Stimulated activated effector memory CD8-positive, alpha-beta T cell treated with anti-CD3 and anti-CD28 coated beads, Interleukin-12 subunit alpha, Interleukin-12 subunit beta, amount 100 ng/mL, for 72 hours (primary cell): ENCODE data around the gene MACROH2A1.
A peak's percentile ranks its signal among the peaks of the same experiment; 100 is the strongest.

ENCODE experiments used
- ATAC-seq: fragments of 150-1000 bp; cut with Tn5 transposase; 2 replicates; pipeline ENCODE4 v1.10.0; 2021
- DNase-seq, 2 donors: peaks; one replicate each; pipeline ENCODE4 v3.0.0; 2021 to 2022; ENCODE audit warnings: low spot score in 2 of 2
- H3K27ac Mint-ChIP-seq: one replicate; pipeline ENCODE4 v1.8.0; 2022; ENCODE audit warnings: mild to moderate bottlenecking, mixed read lengths
- H3K36me3 Mint-ChIP-seq: one replicate; pipeline ENCODE4 v1.8.0; 2022; ENCODE audit warnings: mild to moderate bottlenecking, mixed read lengths
- H3K4me1 Mint-ChIP-seq: one replicate; pipeline ENCODE4 v1.8.0; 2022; ENCODE audit warnings: mixed read lengths
- H3K4me3 Mint-ChIP-seq: one replicate; pipeline ENCODE4 v1.8.0; 2022; ENCODE audit warnings: mild to moderate bottlenecking, mixed read lengths
- H3K9me3 Mint-ChIP-seq: one replicate; pipeline ENCODE4 v1.8.0; 2022; ENCODE audit warnings: mixed read lengths

Gene MACROH2A1

GRCh38 chr5:135426102-135427082 lies 27.4 kb upstream of the MACROH2A1 start:
- Mint-ChIP-seq H3K4me3 (no peak overlapping the region), H3K27ac (no peak overlapping the region), H3K4me1 (no peaks in the 10 kb centered on the region), H3K9me3 (no peaks in the 10 kb centered on the region), H3K36me3 (no peaks in the 10 kb centered on the region)
- ATAC-seq = peak; percentile 82
- peak in 1 of 2 donors; percentile 47 for DNase-seq

- Mint-ChIP-seq H3K9me3 (no peaks in the 10 kb centered on the region), H3K36me3 (no peaks in the 10 kb centered on the region), H3K4me1 (no peaks in the 10 kb centered on the region), H3K27ac (no peak overlapping the region), H3K4me3 (no peak overlapping the region)
- DNase-seq = no peak
- ATAC-seq = no peak
These were observed 26.6 kb upstream of the MACROH2A1 start for GRCh38 chr5:135425641-135426040.

GRCh38 chr5:135423846-135424168 lies 24.8 kb upstream of the MACROH2A1 start:
- no peak for ATAC-seq
- Mint-ChIP-seq H3K9me3 (no peaks in the 10 kb centered on the region), H3K4me1 (no peaks in the 10 kb centered on the region), H3K36me3 (no peaks in the 10 kb centered on the region), H3K4me3 (no peak overlapping the region), H3K27ac (no peak overlapping the region)
- DNase-seq = no peak

DNA sequence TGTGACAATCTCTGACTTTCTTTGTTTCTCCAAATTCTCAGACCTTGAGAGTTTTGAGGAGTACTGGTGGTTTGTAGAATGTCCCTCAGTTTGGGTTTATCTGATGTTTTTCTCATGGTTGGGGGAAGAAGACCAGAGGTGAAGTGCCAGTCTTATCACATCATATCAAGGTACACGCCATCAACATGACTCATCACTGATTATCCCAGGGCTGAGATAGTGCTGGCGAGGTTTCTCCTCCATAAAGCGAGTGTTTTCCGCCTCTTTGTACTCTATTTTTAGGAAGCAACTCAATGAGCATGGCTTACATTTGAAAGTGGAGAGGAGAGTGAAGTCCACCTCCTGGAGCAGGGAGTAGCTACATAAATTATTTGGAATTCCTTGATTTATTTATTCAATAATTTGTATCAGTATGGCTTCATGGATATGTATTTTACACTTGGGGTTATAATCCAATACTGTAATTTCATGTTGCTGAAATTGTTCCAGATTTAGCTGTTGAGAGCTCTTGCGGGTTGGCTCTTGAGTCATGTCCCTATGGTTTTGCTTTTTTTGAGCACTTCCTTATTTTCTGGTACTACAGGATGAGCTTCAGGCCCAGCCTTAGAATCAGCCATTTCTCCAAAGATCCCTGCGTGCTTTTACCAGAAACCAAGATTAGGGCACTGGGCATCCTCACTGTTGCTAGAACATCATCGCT lies 24.3 kb upstream of the MACROH2A1 start:
- H3K4me3 Mint-ChIP-seq = no peak overlapping the region
- H3K4me1 Mint-ChIP-seq = no peaks in the 10 kb centered on the region
- DNase-seq (no peak), ATAC-seq (no peak)
- no peaks in the 10 kb centered on the region for H3K36me3 Mint-ChIP-seq
- H3K9me3 Mint-ChIP-seq = no peaks in the 10 kb centered on the region
- no peak overlapping the region for H3K27ac Mint-ChIP-seq

GRCh38 chr5:135422419-135422818 lies 23.4 kb upstream of the MACROH2A1 start:
- no peak for ATAC-seq
- H3K9me3 Mint-ChIP-seq = no peaks in the 10 kb centered on the region

GRCh38 chr5:135417083-135417482 lies 18.1 kb upstream of the MACROH2A1 start:
- no peaks in the 10 kb centered on the region for H3K4me1 Mint-ChIP-seq
- H3K36me3 Mint-ChIP-seq = no peaks in the 10 kb centered on the region
- no peak overlapping the region for H3K27ac Mint-ChIP-seq
- DNase-seq (no peak), ATAC-seq (no peak)
- H3K9me3 Mint-ChIP-seq = no peaks in the 10 kb centered on the region
- H3K4me3 Mint-ChIP-seq = no peak overlapping the region

More at GRCh38 chr5:135422419-135422818, 23.4 kb upstream of the MACROH2A1 start:
- H3K27ac Mint-ChIP-seq = no peak overlapping the region
- no peaks in the 10 kb centered on the region for H3K4me1 Mint-ChIP-seq
- DNase-seq = no peak
- H3K36me3 Mint-ChIP-seq = no peaks in the 10 kb centered on the region
- no peak overlapping the region for H3K4me3 Mint-ChIP-seq

DNA sequence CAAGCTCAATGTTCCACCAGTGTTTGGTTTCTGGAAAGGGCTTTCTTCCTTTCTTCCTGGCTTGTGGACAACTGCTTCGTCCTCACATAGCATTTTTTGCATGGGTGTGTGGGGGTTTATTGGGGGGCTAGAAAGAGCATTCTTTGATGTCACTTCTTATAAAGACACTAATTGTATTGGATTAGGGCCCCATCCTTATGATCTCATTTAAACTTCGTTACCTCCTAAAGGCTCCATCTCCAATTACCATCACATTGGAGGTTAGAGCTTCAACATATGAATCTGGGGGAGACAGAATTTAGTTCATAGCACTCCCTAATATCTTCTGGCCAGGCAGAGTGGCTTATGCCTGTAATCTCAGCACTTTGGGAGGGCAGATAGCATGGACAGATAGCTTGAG lies 6.1 kb upstream of the MACROH2A1 start:
- Mint-ChIP-seq H3K36me3 (no peaks in the 10 kb centered on the region), H3K4me3 (no peak overlapping the region), H3K9me3 (no peaks in the 10 kb centered on the region), H3K4me1 (peaks cover 2% of the 10 kb centered on the region), H3K27ac (no peak overlapping the region)
- DNase-seq (no peak), ATAC-seq (no peak)

DNA sequence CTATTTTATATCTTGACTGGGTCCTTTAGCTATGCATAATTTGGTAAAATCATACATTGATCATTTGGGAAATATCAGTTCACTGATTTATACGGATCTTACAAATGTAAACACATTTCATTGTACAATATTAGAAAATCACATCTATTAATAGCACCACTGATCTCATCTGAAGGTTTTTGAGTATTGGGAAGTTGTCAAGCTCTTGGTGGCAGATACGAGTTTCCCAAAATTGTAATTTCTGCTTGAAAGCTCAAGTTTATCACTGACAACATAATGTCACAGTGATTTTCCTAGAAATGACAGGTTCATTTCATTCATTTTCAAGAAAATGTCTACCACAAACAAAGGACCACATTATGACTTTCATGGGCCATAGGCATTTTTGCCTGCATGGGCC lies 3.0 kb upstream of the MACROH2A1 start:
- peaks cover 22% of the 10 kb centered on the region for H3K4me1 Mint-ChIP-seq
- DNase-seq (no peak), ATAC-seq (no peak)
- no peaks in the 10 kb centered on the region for H3K9me3 Mint-ChIP-seq
- H3K4me3 Mint-ChIP-seq = no peak overlapping the region
- H3K36me3 Mint-ChIP-seq = no peaks in the 10 kb centered on the region
- H3K27ac Mint-ChIP-seq = no peak overlapping the region

GRCh38 chr5:135400866-135401265 lies 1.8 kb upstream of the MACROH2A1 start:
- DNase-seq (no peak), ATAC-seq (no peak)
- H3K4me1 Mint-ChIP-seq = peaks cover 31% of the 10 kb centered on the region
- peak overlapping the region; percentile 10 for H3K4me3 Mint-ChIP-seq
- no peak overlapping the region for H3K27ac Mint-ChIP-seq
- no peaks in the 10 kb centered on the region for H3K36me3 Mint-ChIP-seq
- no peaks in the 10 kb centered on the region for H3K9me3 Mint-ChIP-seq

- DNase-seq (no peak), ATAC-seq (no peak)
- no peaks in the 10 kb centered on the region for H3K36me3 Mint-ChIP-seq
- peaks cover 37% of the 10 kb centered on the region for H3K4me1 Mint-ChIP-seq
- peak overlapping the region; percentile 91 for H3K27ac Mint-ChIP-seq
- no peaks in the 10 kb centered on the region for H3K9me3 Mint-ChIP-seq
- H3K4me3 Mint-ChIP-seq = peak overlapping the region; percentile 81
These were observed 937 bp upstream of the MACROH2A1 start for GRCh38 chr5:135399794-135400542.

DNA sequence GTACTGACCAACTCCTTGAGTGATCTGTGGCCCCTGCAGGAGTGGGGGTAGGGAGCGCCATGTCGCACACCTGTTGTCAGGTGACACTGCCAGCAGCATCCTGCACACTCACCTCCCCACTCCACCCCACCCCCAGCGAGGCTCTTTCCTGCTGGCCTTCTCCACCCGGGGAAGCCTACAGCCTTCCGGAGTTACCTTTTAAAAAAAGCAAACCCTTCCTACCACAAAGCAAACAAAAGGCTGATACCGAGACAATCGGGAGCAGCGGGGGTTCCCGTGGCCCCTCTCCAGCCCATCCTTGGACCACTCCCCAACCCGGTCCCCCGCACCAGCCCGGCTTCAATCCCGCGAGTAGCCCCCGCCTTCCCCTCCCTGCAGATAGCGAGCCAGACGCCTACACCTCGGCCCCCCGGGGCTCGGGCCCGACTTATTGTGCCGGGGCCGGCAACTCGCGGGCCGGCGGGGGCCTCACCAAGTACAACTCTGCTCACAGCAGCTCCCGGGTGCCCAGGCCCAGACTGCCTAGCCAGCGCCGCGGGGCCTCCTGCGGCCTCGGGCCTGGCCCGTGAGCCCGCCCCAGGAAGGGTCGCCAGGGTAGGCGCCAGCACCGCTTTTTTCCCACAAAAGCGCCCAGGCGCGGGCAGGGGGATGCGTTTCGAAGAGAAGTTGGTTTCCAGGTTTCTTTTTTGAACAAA lies 724 bp downstream of the MACROH2A1 start:
- ATAC-seq = peak; percentile 64

GRCh38 chr5:135397084-135397483 lies 1.9 kb downstream of the MACROH2A1 start:
- Mint-ChIP-seq H3K4me3 (peak overlapping the region; percentile 81), H3K27ac (peak overlapping the region; percentile 91)

More for the DNA sequence above, 724 bp downstream of the MACROH2A1 start:
- no peaks in the 10 kb centered on the region for H3K9me3 Mint-ChIP-seq
- peak; percentile 18 to 69 for DNase-seq
- H3K4me3 Mint-ChIP-seq = peak overlapping the region; percentile 81
- peak overlapping the region; percentile 91 for H3K27ac Mint-ChIP-seq
- peaks cover 52% of the 10 kb centered on the region for H3K4me1 Mint-ChIP-seq
- peaks cover 3% of the 10 kb centered on the region for H3K36me3 Mint-ChIP-seq

GRCh38 chr5:135396459-135397055 lies 2.5 kb downstream of the MACROH2A1 start:
- ATAC-seq = no peak
- H3K36me3 Mint-ChIP-seq = peaks cover 21% of the 10 kb centered on the region
- H3K4me1 Mint-ChIP-seq = peaks cover 70% of the 10 kb centered on the region
- no peak overlapping the region for H3K4me3 Mint-ChIP-seq
- no peak overlapping the region for H3K27ac Mint-ChIP-seq
- H3K9me3 Mint-ChIP-seq = no peaks in the 10 kb centered on the region
- no peak for DNase-seq

More at GRCh38 chr5:135397084-135397483, 1.9 kb downstream of the MACROH2A1 start:
- no peaks in the 10 kb centered on the region for H3K9me3 Mint-ChIP-seq
- ATAC-seq (no peak), DNase-seq (no peak)
- H3K4me1 Mint-ChIP-seq = peaks cover 64% of the 10 kb centered on the region
- H3K36me3 Mint-ChIP-seq = peaks cover 15% of the 10 kb centered on the region

DNA sequence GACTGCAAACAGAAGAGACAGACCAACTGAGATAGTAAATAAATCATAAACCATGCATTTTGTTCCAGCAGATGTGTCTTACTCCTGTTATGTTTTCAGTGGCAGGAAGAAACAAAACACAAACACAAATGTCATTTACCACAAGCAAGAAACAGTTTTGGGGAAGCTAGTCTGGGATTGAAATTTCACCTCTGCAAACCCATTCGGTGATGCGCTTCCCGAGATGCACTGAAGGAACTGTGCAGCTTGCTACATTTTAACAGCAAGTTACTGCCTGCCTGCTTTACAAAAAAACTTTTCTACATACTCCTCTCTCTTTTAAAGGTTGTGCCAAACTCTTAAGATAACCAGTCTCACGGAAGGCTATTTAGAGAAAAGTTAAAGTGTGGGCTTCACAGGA lies 3.2 kb downstream of the MACROH2A1 start:
- Mint-ChIP-seq H3K27ac (no peak overlapping the region), H3K4me3 (no peak overlapping the region), H3K4me1 (peaks cover 74% of the 10 kb centered on the region), H3K36me3 (peaks cover 23% of the 10 kb centered on the region), H3K9me3 (no peaks in the 10 kb centered on the region)
- ATAC-seq (no peak), DNase-seq (no peak)
